Measurements from ENCODE around the gene SFT2D2.

Gene SFT2D2

GRCh38 chr1:168221275-168221674 is 4.5 kb upstream of the SFT2D2 start:
- DNase-seq (ENCODE audit: low spot score) (no peak), FAIRE-seq (no peak)

- DNase-seq (ENCODE audit: low spot score) (no peak), FAIRE-seq (no peak)
Observed at GRCh38 chr1:168223261-168223660, 2.5 kb upstream of the SFT2D2 start.

- no peak for FAIRE-seq
- no peak for DNase-seq (ENCODE audit: low spot score)
Observed at GRCh38 chr1:168223681-168224540, 1.9 kb upstream of the SFT2D2 start.

DNA sequence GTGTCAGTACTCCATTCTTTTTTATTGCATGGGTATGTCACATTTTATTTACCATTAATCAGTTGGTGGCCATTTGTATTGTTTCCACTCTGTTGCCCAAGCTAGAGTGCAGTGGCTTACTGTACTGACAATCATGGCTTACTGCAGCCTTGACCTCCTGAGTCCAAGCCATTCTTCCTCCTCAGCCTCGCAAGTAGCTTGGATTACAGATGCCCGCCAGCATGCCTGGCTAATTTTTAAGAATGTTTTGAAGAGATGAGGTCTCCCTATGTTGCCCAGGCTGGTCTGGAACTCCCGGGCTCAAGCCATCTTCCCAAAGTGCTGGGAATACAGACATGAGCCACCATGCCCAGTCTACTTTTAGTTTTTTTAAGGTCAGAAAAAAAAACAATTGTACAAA is 813 bp upstream of the SFT2D2 start:
- FAIRE-seq = no peak
- no peak for DNase-seq (ENCODE audit: low spot score)

DNA sequence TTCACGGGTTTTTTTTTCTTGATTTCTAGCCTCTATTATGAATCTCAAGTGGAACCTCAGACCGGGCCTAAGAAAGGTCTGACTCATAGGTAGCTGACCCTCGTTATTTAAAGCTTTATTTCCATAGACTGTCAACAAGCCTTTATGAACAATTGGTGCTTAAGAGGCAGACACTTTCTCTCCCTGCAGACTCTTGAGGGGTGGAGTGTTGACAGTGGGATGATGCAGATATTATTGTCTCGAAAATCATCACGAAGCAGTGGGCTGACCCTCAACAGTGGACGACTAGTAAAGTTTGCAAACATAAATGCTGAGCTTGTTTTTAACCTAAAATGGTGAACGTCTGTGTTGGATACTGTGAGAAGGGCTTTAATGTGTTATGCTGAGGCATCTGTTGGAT is 1.8 kb downstream of the SFT2D2 start:
- no peak for FAIRE-seq
- no peak for DNase-seq (ENCODE audit: low spot score)

DNA sequence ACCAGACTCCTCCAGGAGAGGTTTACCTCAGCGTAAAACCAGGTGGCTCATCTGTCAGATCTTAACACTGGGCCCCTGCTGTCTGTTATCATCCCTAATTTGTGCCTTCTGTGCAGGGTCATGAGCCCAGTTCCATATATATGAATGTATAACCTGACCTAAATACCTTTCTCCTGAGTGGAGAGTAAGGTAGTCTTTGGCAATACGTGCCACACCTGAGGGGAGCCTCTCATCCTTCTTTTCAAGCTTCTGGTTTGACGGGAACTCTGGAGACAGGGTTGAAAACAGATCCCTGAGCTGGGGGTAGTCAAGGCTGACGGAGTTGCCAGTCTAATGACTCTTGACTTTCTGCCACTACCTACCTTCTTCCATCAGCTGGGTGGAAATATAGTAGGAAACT is 4.1 kb downstream of the SFT2D2 start:
- FAIRE-seq = no peak

DNA sequence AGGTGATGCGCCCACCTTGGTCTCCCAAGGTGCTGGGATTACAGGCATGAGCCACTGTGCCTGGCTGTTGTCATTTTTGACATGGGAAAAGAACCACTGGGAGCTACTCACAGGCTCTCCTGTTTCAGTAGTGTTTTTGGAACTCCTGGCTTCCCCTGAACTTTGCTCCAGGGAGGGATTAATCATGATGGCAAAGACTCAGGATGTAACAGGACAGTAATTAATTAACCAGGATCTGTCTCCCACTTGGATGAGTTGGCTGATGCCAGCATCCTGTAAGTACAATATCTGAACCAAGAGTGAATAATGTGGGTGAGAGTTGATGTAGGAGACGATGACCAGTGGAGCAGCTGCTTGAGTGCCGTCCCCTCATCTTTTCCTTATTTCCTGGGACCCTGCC is 4.9 kb downstream of the SFT2D2 start:
- no peak for DNase-seq (ENCODE audit: low spot score)
- FAIRE-seq = no peak

More for the DNA sequence above, 4.1 kb downstream of the SFT2D2 start:
- no peak for DNase-seq (ENCODE audit: low spot score)

- DNase-seq (ENCODE audit: low spot score) (peak; percentile 60), FAIRE-seq (no peak)
Observed at GRCh38 chr1:168234846-168235547, 9.2 kb downstream of the SFT2D2 start.

DNA sequence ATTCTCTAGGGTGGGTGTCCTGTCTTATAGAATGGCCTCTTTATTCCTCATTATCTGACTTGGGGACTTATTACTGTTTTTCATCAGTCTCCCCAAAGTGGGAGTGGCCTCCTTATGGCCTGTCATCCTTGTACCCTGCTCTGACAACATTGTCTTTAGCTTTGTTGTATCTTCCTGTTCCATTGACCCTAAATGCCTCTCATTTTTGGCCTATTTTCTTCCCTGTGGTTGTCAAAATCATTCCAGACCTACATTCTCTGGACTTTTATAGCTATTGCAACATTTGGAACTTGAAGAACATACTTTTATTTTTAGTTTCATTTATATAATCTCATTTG is 9.7 kb downstream of the SFT2D2 start:
- no peak for FAIRE-seq

DNA sequence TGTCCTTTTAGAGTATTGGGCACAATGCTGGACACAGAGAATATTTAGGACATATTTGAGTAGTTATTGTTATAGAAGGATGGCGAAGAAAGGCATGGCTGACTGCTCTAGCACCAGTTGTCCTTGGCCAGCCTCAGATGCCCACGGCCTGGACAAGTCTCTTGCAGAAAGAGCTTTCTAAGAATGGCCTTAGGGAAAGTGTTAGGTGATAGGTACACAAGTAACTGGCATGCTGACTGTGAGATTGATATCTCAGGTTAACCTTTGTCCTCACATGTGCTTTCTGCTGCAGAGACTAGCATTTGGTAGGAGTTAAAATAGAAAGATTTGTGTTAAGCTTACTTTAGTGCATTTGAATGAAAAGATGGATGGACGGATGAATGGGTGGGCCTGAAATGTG is 10.1 kb downstream of the SFT2D2 start:
- DNase-seq (ENCODE audit: low spot score) = no peak
- no peak for FAIRE-seq

More for the DNA sequence above, 9.7 kb downstream of the SFT2D2 start:
- DNase-seq (ENCODE audit: low spot score) = no peak

- DNase-seq (ENCODE audit: low spot score) (no peak), FAIRE-seq (no peak)
Observed at GRCh38 chr1:168236836-168237611, 11.2 kb downstream of the SFT2D2 start.

DNA sequence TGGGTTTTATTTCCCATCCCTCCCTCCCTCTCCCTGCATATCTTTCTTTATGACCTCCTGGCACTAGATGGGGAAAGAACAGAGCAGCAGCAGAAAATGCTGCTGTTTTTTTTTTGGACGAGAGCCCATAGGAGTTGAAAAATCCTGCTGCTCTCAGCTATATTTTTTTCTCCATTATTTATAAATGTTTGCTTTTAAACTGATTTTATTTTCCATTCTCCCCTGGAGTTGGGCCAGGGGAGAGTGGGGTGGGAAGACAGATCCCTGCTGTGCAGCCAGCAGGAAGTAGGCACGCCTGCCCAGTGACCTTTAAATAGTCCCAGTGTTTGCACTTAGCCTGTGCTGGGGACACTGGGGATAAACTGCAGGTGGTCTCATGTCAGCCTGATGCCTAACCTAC is 17.4 kb downstream of the SFT2D2 start:
- DNase-seq (ENCODE audit: low spot score) (no peak), FAIRE-seq (no peak)

- FAIRE-seq = no peak
Observed at GRCh38 chr1:168243636-168244212, 17.9 kb downstream of the SFT2D2 start.

DNA sequence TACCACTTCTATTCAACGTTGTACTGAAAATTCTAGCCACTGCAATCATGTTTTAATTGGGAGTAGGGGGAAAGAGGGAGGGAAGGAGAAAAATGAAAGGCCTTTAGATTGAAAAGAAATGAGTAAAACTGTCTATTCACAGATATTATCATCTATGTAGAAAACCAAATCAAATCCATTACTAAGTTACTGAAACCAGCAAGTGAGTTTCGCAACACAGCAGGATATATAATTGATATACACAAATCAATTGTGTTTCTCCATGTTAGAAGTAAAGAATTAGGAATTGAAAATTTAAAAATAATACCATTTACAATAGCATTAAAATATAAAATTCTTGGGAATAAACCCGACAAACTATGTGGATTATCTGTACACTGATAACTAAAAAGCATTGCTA is 19.2 kb downstream of the SFT2D2 start:
- DNase-seq (ENCODE audit: low spot score) = no peak
- no peak for FAIRE-seq

More at GRCh38 chr1:168243636-168244212, 17.9 kb downstream of the SFT2D2 start:
- no peak for DNase-seq (ENCODE audit: low spot score)

- no peak for DNase-seq (ENCODE audit: low spot score)
- no peak for FAIRE-seq
Observed at GRCh38 chr1:168246506-168246905, 20.7 kb downstream of the SFT2D2 start.

- no peak for DNase-seq (ENCODE audit: low spot score)
- no peak for FAIRE-seq
Observed at GRCh38 chr1:168252204-168252733, 26.5 kb downstream of the SFT2D2 start.

DNA sequence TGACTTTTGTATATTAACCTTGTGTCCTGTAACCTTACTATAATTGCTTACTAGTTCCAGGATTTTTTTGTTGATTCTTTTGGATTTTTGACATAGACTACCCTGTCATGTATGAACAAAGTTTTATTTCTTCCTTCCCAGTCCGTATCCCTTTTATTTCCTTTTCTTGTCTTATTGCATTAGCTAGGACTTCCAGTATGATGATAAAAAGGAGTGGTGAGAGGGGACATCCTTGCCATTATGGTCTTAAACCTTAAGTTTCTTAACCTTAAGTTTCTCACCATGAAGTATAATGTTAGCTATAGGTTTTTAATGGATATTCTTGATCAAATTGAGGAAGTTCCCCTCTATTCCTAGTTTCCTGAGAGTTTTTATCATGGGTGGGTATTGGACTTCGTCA is 30.4 kb downstream of the SFT2D2 start:
- FAIRE-seq = no peak
- no peak for DNase-seq (ENCODE audit: low spot score)

DNA sequence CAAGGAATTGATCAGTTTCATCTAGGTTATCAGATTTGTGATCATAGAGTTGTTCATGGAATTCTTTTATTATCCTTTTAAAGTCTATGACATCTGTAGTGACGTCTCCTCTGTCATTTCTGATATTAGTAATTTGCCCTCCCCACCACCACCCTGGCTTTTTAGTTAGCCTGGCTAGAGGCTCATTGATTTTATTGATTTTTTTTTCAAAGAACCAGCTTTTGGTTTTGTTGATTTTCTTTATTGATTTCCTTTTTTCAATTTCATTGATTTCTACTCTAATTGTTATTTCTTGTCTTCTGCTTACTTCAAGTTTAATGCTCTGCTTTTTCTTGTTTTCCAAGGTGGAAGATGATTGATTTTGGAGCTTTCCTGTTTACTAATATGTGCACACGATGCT is 31.6 kb downstream of the SFT2D2 start:
- no peak for FAIRE-seq
- DNase-seq (ENCODE audit: low spot score) = no peak

DNA sequence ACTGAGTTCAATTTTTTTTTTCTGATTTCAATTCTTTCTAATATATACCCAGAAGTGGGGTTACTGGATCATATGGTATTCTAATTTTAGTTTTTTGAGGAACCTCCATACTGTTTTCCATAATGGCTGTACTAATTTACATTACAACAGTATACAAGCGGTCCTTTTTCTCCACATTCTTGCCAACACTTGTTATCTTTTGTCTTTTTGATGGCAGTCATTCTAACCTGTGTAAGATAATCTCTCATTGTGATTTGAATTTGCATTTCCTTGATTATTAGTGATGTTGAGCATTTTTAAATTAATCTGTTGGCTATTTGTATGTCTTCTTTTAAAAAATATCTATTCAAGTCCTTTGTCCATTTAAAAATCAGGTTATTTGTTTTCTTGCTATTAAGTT is 33.8 kb downstream of the SFT2D2 start:
- FAIRE-seq (no peak), DNase-seq (ENCODE audit: low spot score) (no peak)

DNA sequence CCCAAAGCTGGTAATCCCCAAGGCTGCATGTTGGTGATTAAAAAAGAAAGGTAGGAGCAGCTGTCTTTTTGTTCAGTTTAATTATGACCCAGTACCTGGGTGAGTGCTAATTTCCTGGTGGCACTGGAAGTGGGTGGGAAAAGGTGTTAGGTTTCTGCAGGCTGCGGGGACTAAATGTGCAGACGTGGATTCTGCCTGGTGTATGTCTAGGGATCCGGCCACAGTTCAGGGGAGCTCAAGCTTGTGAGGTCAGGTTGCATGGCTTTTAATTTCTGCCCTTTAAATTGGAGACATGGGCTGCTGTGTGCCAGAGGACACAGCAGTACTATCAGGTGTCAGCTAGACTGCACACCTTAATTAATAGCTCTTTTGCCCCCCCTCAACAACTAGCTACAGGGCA is 34.6 kb downstream of the SFT2D2 start:
- FAIRE-seq (no peak), DNase-seq (ENCODE audit: low spot score) (no peak)

DNA sequence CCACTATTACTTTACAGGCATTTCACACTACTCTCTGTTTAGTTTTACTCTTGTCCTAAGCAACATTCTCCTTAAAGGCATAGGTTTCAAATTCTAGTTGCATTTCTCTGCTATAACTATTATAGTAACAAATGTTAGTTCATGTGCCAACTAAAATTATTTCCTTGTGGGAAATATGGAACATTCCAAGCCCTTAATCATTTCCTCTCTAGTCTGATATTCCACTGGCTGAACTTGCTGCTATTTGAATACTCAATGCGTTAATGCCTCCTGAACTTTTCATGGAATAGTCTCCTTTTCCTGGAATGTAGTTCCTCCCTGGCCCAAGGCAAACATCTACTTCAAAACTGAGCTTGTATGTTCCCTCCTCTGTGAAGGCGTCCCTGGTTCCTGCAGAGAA is 35.6 kb downstream of the SFT2D2 start:
- no peak for DNase-seq (ENCODE audit: low spot score)
- no peak for FAIRE-seq

GRCh38 chr1:168263130-168263529 is 37.3 kb downstream of the SFT2D2 start:
- no peak for FAIRE-seq

More at GRCh38 chr1:168263130-168263529, 37.3 kb downstream of the SFT2D2 start:
- DNase-seq (ENCODE audit: low spot score) = no peak
